Dedifferentiated amniotic fluid mesenchymal stem cell (primary cell): ENCODE measurements around the gene CTH.
"Not testable (repeated sequence)": the region's sequence is repeated elsewhere in the genome, so short reads cannot be mapped to it uniquely, and the experiment has no call there.

Experiments
- DNase-seq: peaks from one replicate; pipeline ENCODE4 v3.0.0-alpha.2; 2016; ENCODE audit errors: extremely low spot score

CTH gene

GRCh38 chr1:70409136-70409535 lies 1.9 kb upstream of the CTH start:
- no peak for DNase-seq

- DNase-seq = peak; percentile 32
These were observed 334 bp downstream of the CTH start for GRCh38 chr1:70411360-70411844.

GRCh38 chr1:70415882-70416281 lies 4.8 kb downstream of the CTH start:
- no peak for DNase-seq

- DNase-seq = not testable (repeated sequence)
These were observed 8.1 kb downstream of the CTH start for GRCh38 chr1:70418973-70419734.

- no peak for DNase-seq
These were observed 9.3 kb downstream of the CTH start for GRCh38 chr1:70420320-70420719.

GRCh38 chr1:70426154-70427131 lies 15.4 kb downstream of the CTH start:
- no peak for DNase-seq

- no peak for DNase-seq
These were observed 16.9 kb downstream of the CTH start for GRCh38 chr1:70427976-70428375.

- DNase-seq = no peak
These were observed 18.2 kb downstream of the CTH start for GRCh38 chr1:70429219-70429618.

GRCh38 chr1:70429757-70430156 lies 18.7 kb downstream of the CTH start:
- DNase-seq = peak; percentile 8

- DNase-seq = no peak
These were observed 20.2 kb downstream of the CTH start for GRCh38 chr1:70431317-70431716.

- DNase-seq = peak; percentile 7
These were observed 20.8 kb downstream of the CTH start for GRCh38 chr1:70431874-70432273.

GRCh38 chr1:70434253-70434859 lies 23.3 kb downstream of the CTH start:
- peak; percentile 12 for DNase-seq

- DNase-seq = peak; percentile 66
These were observed 25.7 kb downstream of the CTH start for GRCh38 chr1:70436622-70437251.

GRCh38 chr1:70438529-70438928 lies 27.5 kb downstream of the CTH start:
- DNase-seq = peak; percentile 13

GRCh38 chr1:70440642-70441391 lies 29.7 kb downstream of the CTH start:
- DNase-seq = peak; percentile 14

GRCh38 chr1:70441392-70442035 lies 30.4 kb downstream of the CTH start:
- no peak for DNase-seq

- DNase-seq = no peak
These were observed 31.4 kb downstream of the CTH start for GRCh38 chr1:70442490-70442889.

GRCh38 chr1:70443739-70444138 lies 32.7 kb downstream of the CTH start:
- no peak for DNase-seq

GRCh38 chr1:70449049-70449448 lies 38.0 kb downstream of the CTH start:
- no peak for DNase-seq

- DNase-seq = not testable (repeated sequence)
These were observed 41.3 kb downstream of the CTH start for GRCh38 chr1:70452164-70452939.
